ENCODE results near the gene LRRC7.
"Not testable (repeated sequence)": the region's sequence is repeated elsewhere in the genome, so short reads cannot be mapped to it uniquely, and the experiment has no call there.

LRRC7 gene

DNA sequence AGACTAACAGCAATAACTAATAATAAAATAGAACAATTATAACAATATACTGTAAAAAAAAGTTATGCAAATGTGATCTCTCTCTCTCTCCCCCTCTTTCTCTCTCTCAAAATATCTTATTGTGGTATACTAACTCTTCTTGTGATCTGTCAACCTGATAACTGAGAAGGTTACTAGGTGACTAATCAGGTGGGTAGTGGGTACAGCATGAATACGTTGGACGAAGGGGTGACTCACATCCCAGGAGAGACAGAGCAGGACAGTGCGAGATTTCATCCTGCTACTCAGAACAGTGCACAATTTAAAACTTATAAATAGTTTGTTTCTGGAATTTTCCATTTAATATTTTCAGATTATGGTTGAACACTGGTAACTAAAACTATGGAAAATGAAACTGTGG lies 380.1 kb downstream of the LRRC7 start:
- no peak for DNase-seq (ENCODE audit: low read depth in 1 of 2, low spot score in 1 of 2)

DNA sequence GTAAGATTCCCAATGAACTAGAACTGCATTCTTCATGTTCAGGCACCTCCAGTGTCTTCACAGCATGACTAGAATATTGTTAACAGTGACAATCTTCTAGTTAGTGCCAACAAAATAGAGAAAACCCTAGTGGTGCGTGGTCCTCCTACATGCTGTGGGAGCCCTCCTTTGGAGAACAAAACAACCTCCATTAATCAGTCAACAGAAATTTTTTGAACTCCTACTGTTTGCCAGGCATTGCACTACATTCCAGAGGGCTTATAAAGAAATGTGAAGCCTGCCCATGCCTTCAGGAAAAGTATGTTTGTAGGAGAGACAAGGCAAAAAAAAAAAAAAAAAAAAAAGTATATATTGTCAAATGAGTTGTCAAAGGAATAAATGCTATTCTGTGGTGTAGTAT lies 385.0 kb downstream of the LRRC7 start:
- no peak for DNase-seq (ENCODE audit: low read depth in 1 of 2, low spot score in 1 of 2)

DNA sequence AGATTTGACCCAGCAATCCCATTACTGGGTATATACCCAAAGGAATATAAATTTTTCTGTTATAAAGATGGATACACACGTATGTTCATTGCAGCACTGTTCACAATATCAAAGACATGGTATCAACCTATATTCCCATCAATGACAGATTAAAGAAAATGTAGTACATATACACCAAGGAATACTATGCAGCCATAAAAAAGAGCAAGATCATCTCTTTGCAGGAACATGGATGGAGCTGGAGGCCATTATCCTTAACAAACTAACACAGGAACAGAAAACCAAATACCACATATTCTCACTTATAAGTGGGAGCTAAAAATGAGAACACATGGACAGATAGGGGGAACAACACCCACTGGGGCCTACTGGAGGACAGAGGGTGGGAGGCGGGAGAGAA lies 394.7 kb downstream of the LRRC7 start:
- not testable (repeated sequence) for DNase-seq (ENCODE audit: low read depth in 1 of 2, low spot score in 1 of 2)

DNA sequence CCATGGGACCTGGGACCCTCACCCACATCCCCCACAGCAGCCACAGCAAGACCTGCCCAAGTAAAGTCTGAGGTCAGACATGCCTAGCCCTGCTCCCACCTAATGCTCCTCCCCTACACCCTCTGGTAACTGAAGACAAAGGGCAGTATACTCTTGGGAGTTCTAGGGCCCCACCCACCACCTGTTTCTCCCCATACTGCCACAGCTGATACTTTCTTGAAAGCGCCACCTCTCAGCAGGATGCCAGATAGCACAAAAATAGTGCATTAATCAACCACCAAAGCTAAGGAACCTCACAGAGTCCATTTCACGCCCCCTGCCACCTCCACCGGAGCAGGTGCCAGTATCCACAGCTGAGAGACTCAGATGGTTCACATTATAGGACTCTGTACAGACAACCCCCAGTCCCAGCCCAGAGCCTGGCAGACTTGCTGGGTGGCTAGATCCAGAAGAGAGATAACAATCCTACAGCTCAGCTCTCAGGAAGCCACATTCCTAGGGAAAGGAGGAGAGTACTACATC lies 399.6 kb downstream of the LRRC7 start:
- no peak for DNase-seq (ENCODE audit: low read depth in 1 of 2, low spot score in 1 of 2)

DNA sequence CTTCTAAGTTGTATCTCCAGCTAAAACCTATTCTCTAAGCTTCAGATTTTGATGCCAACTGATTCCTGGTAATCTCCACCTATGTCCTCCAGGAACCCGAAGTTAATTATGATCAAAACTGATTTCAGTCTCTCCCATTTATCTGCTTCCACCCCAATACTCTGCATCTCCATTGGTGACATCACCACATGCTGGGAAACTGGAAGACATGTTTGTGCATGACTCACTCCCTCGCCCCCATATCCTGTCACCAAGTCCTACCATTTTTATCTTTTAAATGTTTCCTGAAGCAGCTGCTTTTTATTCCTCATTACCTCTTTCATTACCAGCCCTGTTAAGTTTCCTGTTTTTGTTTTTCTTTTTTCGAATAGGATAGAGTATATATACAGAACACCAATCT lies 409.2 kb downstream of the LRRC7 start:
- no peak for DNase-seq (ENCODE audit: low read depth in 1 of 2, low spot score in 1 of 2)

DNA sequence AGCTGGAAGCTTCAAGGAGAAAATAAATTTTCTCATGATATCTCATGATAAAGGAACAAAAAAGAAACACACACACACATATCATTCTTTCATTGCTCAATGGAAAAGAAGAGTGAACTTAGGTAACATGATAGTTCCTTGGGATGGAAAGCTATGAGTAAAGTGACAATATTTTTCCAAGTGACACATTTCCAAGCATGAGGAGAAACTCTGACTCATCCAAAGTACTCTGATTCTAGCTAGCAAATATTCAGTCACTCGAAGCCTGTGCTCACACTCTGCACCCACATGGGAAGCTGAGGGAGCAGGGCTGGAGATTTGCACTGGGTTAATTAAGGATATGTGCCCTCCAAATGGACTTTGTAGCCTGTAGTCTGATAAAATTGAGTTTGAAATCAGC lies 415.3 kb downstream of the LRRC7 start:
- no peak for DNase-seq (ENCODE audit: low read depth in 1 of 2, low spot score in 1 of 2)

DNA sequence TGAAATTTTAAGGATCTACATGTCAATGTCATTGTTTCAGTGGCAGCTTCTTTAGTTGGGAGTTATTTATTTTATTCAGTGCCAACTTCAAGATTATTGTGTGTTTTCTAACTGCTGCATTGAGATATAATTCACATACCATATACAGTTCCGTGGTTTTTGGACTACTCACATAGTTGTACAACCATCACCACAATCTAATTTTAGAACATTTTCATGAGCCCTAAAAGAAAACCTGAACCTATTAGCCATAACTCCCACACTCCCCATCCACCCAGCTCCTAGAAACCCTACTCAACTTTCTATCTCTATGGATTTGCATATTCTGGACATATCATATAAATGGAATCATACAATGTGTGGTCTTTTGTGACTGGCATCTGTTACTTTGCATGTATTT lies 417.7 kb downstream of the LRRC7 start:
- DNase-seq (ENCODE audit: low read depth in 1 of 2, low spot score in 1 of 2): no peak

DNA sequence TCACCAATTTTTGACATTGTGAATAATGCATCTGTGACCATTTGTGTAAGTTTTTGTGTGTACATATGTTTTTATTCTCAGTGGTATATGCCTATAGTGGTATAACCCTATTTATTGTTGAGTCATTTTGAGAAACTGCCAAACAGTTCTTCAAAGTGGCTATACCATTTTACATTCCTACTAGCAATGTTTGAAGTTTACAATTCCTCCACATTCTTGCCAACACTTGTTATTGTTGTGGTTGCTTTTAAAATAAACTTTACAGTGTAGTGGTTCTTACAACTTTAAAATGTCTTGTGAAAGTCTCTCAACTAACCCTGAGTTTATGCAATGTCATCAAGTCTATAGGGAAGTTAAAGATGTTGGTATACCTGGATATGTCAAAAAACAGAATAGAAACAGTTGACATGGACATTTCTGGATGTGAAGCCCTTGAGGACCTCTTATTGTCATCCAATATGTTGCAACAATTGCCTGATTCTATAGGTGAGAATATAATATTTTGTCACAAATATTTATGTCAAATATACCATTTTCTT lies 418.2 kb downstream of the LRRC7 start:
- DNase-seq (ENCODE audit: low read depth in 1 of 2, low spot score in 1 of 2): no peak

DNA sequence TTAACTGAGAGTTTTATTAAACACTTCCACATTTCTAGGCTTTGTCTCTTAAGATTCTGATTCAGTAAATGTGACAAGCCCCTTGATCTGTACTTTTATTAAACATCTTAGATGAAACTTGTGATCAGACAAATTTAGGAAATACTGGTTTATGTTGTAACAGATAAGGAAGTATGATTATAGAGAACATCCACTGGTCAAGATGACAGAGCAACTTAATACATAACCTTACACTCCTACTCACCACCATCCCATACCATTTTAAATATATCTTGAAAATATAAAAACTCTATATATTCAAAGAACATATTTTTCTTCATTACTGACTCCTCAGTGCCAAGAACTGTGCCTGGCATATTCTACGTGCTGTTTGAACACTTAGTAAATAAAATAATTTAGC lies 420.2 kb downstream of the LRRC7 start:
- DNase-seq (ENCODE audit: low read depth in 1 of 2, low spot score in 1 of 2): no peak

DNA sequence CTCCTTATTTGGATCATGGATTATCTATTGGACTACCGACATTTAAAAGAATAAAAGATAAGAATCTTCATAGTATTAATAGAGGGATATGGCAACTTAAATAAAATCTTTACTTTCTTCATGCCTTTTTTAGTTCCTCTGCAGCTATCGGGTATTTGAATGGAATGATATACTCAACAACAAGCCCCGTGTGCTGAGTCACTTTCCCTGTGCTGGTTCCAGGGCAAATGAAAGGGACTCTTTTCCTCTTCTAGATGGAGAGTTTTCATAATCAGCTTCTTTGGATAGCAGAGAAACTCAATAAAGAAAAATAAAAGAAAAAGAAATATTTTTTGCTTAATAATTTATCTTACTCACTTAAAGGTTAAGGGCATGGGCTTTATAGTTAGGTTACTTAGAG lies 423.9 kb downstream of the LRRC7 start:
- DNase-seq (ENCODE audit: low read depth in 1 of 2, low spot score in 1 of 2): no peak

DNA sequence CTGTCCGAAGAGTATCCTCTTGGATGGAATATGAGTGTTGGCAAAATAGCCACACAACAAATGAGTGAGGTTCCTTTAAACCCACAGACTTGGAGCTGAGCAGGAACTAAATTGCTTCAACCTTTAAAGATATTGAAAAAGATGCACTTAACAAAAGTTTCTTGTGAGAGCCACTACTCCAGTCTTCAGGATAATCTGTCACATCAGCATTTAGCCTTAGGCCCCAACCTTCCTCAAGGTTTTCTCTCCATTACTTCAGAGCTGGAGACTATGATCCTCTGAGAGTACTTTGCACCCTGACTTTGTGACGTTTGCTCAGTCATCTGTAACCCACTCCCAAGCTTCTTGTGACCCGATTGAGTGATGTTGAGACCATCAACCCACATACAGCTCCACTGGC lies 424.9 kb downstream of the LRRC7 start:
- no peak for DNase-seq (ENCODE audit: low read depth in 1 of 2, low spot score in 1 of 2)

DNA sequence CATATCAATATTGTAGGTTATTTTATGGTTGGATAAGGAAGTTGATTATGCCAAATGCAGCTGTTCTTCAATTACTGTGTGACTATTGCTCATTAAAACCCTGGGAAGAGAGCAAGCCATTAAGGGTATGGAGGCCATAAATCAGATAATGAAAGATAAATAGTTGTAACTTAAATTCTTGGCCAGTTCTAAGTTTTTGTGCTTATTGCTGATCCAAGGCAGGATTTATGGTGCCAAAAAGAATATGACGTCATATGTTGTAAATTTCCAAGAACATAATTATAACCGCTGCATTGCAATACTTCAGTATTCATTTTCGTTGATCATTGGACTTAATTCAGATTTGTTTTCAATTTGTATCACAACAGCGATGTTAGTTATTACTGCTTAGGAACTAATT lies 426.1 kb downstream of the LRRC7 start:
- no peak for DNase-seq (ENCODE audit: low read depth in 1 of 2, low spot score in 1 of 2)

DNA sequence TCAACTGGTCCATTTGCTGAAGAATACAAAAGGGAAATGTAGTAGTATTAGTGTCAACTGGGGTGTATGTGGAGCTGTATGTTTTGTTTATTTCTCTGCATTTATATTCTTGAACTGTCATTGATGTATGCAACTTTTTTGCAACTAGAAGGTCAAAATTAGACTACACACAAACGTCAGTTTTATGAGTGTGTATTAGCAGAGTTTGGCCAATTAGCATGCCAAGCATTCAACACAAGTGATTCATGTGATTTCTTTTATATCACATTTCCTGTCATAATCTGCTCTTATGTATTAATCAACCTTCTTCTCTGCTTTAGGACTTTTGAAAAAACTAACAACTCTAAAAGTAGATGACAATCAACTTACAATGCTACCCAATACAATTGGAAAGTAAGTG lies 426.5 kb downstream of the LRRC7 start:
- DNase-seq (ENCODE audit: low read depth in 1 of 2, low spot score in 1 of 2): no peak

DNA sequence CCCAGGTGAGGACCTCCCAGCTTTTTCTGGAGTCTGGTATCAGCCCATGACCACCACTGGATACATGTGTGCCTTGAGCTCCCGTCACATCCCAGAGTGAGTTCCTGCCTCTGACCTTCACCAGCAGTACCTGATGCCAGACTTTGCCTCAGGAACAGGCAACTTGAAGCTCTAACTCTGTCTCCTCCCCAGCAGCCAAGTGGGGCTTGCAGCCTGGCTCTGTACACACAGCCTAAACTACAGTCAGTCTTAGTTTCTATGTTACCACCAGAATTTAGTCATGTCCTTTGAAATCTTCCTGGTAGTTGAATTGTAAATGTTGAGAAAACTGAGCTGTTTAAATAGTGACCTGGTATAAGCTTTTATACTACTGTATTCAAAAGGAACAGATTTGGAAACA lies 431.1 kb downstream of the LRRC7 start:
- DNase-seq (ENCODE audit: low read depth in 1 of 2, low spot score in 1 of 2): no peak

DNA sequence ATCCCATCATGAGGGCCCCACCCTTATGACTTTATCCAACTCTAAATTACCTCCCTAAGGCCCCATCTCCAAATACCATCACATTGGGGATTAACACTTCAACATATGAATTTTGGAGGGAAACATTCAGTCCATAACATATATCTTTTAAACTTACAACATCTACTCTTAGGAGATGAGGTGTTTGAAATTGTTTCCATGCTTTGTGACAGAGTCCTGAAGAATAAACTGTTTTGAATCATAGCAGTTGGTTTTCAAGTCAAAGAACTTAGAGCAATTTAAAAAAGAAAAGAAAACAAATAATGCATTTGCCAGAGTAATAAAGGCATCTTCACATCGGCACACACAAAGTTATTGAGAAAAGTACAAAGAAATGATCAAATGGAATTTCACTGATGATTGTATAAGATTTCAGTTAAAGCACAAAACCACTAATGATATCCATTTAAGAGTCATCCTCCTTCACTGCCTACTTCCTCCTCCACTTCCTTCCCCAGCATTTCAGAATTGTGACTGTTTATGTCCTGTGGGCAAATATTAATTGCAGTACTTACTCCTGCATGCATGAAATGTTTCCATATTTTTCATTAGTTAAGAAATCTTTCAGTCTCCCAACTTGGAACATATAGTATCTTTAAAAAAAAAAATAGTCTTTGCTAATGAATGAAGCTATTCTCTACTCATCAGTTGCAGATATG lies 435.6 kb downstream of the LRRC7 start:
- no peak for DNase-seq (ENCODE audit: low read depth in 1 of 2, low spot score in 1 of 2)

DNA sequence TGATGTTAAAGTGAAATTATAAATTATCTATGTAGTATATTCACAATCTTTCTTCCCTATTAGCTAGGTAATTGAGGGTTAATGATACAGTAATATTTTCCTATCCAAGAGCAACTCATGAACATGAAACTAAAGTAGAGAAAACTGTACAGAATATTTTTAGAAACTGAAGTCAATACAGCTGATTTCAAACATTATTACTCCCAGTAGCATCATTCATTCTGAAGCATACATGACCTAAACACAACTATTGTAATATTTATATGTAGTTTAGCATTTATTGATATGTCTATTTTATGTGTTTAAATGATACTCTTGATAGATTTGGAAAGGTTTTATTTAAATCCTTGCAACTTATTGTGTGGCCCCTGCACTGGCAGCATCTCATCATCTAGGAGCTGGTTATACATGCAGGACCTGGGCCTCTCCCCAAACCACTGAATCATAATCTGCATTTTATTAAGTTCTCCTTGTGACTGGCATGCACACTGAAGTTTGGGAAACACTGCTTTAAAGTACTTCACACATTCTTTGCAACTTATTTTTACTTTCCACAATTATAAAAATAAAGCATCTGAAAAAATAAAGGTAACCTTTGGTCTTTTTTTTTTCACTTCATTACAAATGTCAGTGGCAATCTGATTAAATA lies 437.8 kb downstream of the LRRC7 start:
- DNase-seq (ENCODE audit: low read depth in 1 of 2, low spot score in 1 of 2): no peak

DNA sequence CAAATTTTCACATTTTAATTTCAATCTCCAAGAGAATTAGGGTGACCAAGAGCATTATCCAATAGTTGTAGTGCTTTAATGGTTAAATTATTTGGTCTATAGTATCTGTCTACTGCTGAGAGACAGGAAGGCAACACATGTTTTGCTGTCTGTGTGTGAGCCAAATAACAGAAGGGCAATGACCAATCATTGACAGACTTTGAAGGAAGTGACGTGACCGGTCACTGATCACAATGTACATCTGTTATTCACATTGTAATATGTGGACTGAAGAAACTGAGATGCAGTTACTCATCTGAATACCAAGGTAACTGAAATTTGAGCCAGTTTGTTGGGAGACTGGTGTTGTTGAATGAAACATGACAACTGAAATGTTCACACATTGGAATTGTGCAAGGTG lies 440.9 kb downstream of the LRRC7 start:
- DNase-seq (ENCODE audit: low read depth in 1 of 2, low spot score in 1 of 2): no peak

DNA sequence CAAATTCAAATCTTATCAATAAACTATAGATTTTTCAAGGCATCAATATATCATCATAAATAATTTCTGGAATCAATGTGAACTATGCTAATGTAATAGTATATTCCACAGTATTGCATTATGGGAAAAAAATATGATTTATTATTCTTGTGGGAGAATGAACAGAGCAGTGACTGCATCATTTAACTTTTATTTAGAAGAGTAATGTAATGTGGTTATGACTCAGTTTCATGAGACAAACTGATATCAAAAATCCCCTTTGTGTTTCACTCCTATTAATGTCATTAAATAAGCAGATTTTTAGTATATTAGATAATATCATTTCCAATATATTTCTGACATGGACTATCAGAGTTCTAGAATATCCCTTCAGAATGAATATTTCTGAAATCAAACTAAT lies 450.0 kb downstream of the LRRC7 start:
- no peak for DNase-seq (ENCODE audit: low read depth in 1 of 2, low spot score in 1 of 2)

DNA sequence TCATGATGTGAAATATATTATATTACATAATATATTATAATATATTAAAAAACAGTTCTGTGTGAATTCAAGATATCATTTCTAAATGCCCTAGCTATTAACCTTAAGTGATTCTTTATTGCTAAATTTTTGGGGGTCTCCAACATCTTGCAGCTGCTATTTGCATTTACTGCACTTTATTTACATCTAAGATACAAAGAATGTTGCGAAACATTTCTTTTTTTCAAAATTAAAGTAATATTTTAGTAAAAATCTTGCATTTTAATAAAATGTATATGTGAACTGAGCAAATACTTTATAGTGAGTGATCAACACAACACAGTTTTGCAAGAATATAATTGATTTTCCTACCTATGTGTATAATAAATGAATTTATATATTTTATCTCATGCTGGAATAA lies 456.6 kb downstream of the LRRC7 start:
- DNase-seq (ENCODE audit: low read depth in 1 of 2, low spot score in 1 of 2): no peak

DNA sequence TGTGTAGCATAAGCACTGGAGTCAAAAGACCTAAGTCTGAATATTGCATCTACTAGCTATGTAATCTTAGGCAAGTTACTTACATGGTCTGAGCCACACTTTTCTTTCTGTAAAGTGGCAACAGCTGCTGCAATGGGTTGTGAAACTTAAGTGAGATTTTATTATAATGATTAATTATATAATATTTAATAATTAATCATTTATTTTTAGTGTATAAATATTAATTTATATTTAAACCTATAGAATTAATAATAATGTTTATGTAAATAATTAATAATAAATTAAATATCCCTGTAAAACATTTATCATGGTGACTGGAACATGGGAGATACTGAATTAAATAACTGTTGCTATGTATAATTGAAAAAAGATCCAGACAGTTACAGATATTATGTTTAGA lies 457.3 kb downstream of the LRRC7 start:
- DNase-seq (ENCODE audit: low read depth in 1 of 2, low spot score in 1 of 2): no peak

DNA sequence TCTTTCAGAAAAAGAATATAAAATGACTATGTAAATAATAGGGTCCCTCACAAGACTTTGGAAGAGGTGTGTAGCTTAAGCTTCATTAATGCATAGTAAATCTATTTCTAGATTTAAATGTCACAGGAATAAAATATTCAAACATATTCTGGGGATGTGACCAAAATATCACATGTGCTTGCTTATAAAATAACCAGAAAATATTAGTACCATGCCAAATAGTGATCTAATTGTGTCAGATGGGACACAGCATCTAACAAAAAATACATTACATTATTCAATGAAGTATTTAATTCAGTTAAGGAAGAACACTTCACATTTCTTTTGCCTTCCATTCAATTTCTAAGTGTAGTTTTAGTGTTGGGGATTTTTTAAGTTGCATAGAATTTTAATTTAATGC lies 458.1 kb downstream of the LRRC7 start:
- DNase-seq (ENCODE audit: low read depth in 1 of 2, low spot score in 1 of 2): no peak

DNA sequence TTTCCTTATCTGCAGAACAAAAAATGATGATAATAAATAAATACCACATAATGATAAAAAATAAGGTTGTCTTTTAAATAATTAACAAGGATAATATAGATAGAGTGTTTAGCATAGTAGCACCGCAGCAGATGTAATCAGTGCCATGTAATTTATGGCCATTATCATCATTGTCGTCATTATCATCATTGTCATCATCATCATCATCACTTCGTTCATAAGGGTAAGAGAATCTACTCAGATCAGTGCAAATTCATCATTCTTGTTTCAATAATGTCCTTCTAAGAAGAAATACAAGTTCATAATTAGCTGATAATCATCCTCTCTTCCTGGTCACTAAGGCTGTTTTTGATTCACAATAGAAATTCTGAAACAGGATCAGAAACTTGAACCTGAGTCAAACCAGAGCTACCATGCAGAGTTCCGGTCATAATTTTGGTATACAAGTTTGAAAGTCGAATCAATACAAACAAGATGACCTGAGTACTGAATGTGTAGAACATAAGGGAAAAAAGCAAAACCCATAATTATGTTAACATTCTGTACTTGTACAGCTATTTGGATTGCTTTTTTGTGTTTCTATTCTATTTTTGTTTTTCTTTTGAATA lies 465.6 kb downstream of the LRRC7 start:
- DNase-seq (ENCODE audit: low read depth in 1 of 2, low spot score in 1 of 2): no peak
